ENCODE data around the gene RAB3IL1. TPM values are rescaled to one million over a fixed set of nuclear protein-coding genes. Genes with fewer than 3 reads are reported as not detected.

Gene RAB3IL1
- total and polyA plus RNA-seq, 9 of the 15 experiments (the other 6 are each of a cell fraction or from before 2014, with no cell fraction given) = 0.15 to 42.6 (median 15.5) TPM

- TF ChIP-seq HDGF (IDR thresholded peaks at IDR 0.05) (peak; percentile 53; the same call in 1 of the 2 replicates), ZNF212 (CRISPR knock-in tag; IDR thresholded peaks at IDR 0.05) (no peak), MYC (IDR thresholded peaks at IDR 0.05; ENCODE audit: low read depth, low read length) (no peak), MYC (CRISPR knock-in tag; IDR thresholded peaks at IDR 0.05; ENCODE audit: borderline replicate concordance, low read depth) (no peak), MTA1 (IDR thresholded peaks at IDR 0.05; ENCODE audit: borderline replicate concordance) (no peak)
These were observed 48.0 kb downstream of the RAB3IL1 start (continued) for GRCh38 chr11:61869429-61869707.

DNA sequence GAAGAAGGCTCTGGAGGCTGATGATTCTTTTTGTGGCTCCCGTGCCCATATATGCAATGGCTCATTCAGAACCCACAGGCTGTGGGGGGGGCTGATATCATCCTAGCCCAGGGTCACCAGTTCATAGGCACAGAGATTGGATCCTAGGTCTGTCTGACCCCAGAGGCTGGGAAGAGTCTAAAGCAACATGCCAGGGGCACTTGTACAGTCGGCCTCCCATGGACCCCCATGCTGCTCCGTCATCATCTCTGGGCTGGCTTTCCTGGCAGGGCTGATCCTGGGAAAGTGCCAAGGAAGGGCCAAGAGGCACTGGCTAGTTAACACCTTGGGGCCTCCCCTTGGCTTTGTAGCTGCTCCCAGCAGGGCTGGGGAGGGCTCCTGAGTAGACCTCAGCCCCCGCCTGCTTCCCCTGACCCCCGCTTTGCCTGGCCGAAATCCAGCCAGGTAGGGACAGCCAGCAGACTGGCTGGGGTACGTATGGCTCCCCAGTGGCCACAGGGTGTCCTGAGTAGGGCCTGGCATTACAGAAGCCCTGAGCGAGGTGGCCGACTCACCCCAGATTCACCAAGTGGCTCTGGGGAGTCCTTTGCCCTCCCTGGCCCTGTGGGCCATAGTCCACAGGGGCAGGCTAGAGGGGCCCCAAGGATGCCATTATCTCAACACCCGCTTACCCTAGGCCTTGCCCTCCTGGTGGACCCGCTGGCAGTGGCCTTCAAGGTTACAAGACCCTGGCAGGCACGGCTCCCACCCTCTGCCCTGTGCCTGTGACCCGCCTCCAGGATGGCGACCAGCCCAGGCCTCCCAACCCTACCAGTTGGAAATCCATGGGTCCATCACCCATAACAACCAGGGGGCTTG, 48.6 kb downstream of the RAB3IL1 start:
- Histone ChIP-seq H3K4me1 (replicated peaks in 1 of 2; ENCODE audit: control insufficient read depth in 2 of 2, insufficient read depth in 2 of 2, low read length in 2 of 2) (peaks cover 44 to 77% of the 10 kb centered on the region in 2 experiments), H2AFZ (ENCODE audit: low read depth, low read length) (no peak overlapping the region), H3K4me2 (ENCODE audit: insufficient read depth, low read length) (peak overlapping the region; percentile 69; the same call in 1 of the 2 replicates), H3K36me3 (ENCODE audit: control insufficient read depth, insufficient read depth, low read length) (no peaks in the 10 kb centered on the region), H4K20me1 (replicated peaks; ENCODE audit: control insufficient read depth, insufficient read depth, low read length) (no peaks in the 10 kb centered on the region), H3K79me2 (ENCODE audit: control insufficient read depth, insufficient read depth, low read length) (0 out of 3 replicates have a peak, but pooled peaks cover 3% of the 10 kb centered on the region), H3K9me1 (ENCODE audit: control insufficient read depth, insufficient read depth, low read length) (no peaks in the 10 kb centered on the region), H3K9ac (ENCODE audit: insufficient read depth in 1 of 2, low read depth in 2 of 2, low read length in 2 of 2) (peak overlapping the region; percentile 65 to 89), H3K9me3 (replicated peaks; ENCODE audit: control insufficient read depth, insufficient read depth, low read depth, low read length) (no peaks in the 10 kb centered on the region), H3K27ac (ENCODE audit: extremely low read depth, low read depth, low read length) (peak overlapping the region; percentile 85), H3K4me3 (no peak overlapping the region), H3K27me3 (ENCODE audit: control insufficient read depth in 2 of 2, insufficient read depth in 2 of 2, low read length in 2 of 2) (no peaks in the 10 kb centered on the region)
- ChIA-PET CTCF (ENCODE audit: low intra/inter-chr PET ratio) (no interaction called here), POLR2A (interaction anchor here (0.6 to 2.5 kb wide), 7 partner anchors 11 to 359 kb away, joined by 3 to 21 read pairs (median 4); partner anchors contain the start of genes FADS1, FEN1 and TMEM258)
- in situ Hi-C loops (cut with MboI) (no loop called here), intact Hi-C loops (cut with micrococcal nuclease) (no loop called here)
- FAIRE-seq (no peak), DNase-seq (ENCODE audit: extremely low read depth in 1 of 4, low spot score in 3 of 4) (no peak), ATAC-seq (no peak)
- WGBS (ENCODE audit: insufficient coverage, low coverage, missing lambda C conversion rate) = 69% methylated on average over 11 of the region's 14 CpGs
- no TSS peak for BruUV-seq (replicated peaks)
- TF ChIP-seq NR3C1 (CRISPR knock-in tag; IDR thresholded peaks at IDR 0.05) (no peak), NFIC (IDR thresholded peaks at IDR 0.05) (0 out of 2 replicates have a peak, but pooled peaks have one; percentile 11), TCF15 (CRISPR knock-in tag; IDR thresholded peaks at IDR 0.05) (peak; percentile 25; the same call in 1 of the 2 replicates), ETS1 (conservative IDR thresholded peaks at IDR 0.05; ENCODE audit: control insufficient read depth, low read depth, low read length) (0 out of 2 replicates have a peak, but pooled peaks have one; percentile 28), SNIP1 (IDR thresholded peaks at IDR 0.05; ENCODE audit: low read depth) (no peak), HMBOX1 (IDR thresholded peaks at IDR 0.05) (no peak), ZNF445 (CRISPR knock-in tag; IDR thresholded peaks at IDR 0.05; ENCODE audit: low read depth) (0 out of 2 replicates have a peak, but pooled peaks have one; percentile 13), UBTF (IDR thresholded peaks at IDR 0.05; ENCODE audit: borderline replicate concordance in 1 of 2, low read depth in 2 of 2, low read length in 2 of 2) (no peak), ZNF408 (CRISPR knock-in tag; IDR thresholded peaks at IDR 0.05; ENCODE audit: low read depth) (no peak)

All from K562 (cell line).